ENCODE measurements around the gene CCDC177. TPM values are rescaled to one million over a fixed set of nuclear protein-coding genes. Genes with fewer than 3 reads are reported as not detected.
A peak's percentile ranks its signal among the peaks of the same experiment; 100 is the strongest.

CCDC177 gene
- total and polyA plus RNA-seq, 7 experiments from 2014 or later: not detected

- intact Hi-C loops (cut with micrococcal nuclease): no loop called here
- ChIA-PET POLR2A (no interaction called here), CTCF (no interaction called here)
- H3K9me3 ChIP-seq (ENCODE audit: control insufficient read depth in 2 of 3, low read length in 3 of 3): no peaks in the 10 kb centered on the region
- no peak overlapping the region for H3K4me3 ChIP-seq (ENCODE audit: low read length)
- peaks cover 0 to 17% (median 0%) of the 10 kb centered on the region in 7 donors for H3K4me1 Mint-ChIP-seq
- no peak overlapping the region for H3K27ac ChIP-seq (ENCODE audit: low read depth, low read length)
- ATAC-seq (peak; percentile 45), DNase-seq (no peak)
- no peak overlapping the region for H3K27ac Mint-ChIP-seq
- H3K4me3 Mint-ChIP-seq: no peak overlapping the region
- H3K9me3 Mint-ChIP-seq: no peaks in the 10 kb centered on the region
- H3K4me1 ChIP-seq (ENCODE audit: control insufficient read depth in 2 of 2, insufficient read depth in 2 of 2, low read length in 2 of 2): no peaks in the 10 kb centered on the region
- no peaks in the 10 kb centered on the region for H3K36me3 Mint-ChIP-seq
- no peaks in the 10 kb centered on the region for H3K36me3 ChIP-seq (ENCODE audit: control insufficient read depth in 2 of 3, insufficient read depth in 3 of 3, low read length in 3 of 3)
- H3K27me3 Mint-ChIP-seq: peaks cover 25 to 47% (median 39%) of the 10 kb centered on the region in 5 donors
- H3K27me3 ChIP-seq (ENCODE audit: control insufficient read depth in 2 of 2, insufficient read depth in 2 of 2, low read length in 2 of 2): peaks cover 0 to 4% of the 10 kb centered on the region in 2 donors
These were observed 34.9 kb downstream of the CCDC177 start for GRCh38 chr14:69539631-69540410.

GRCh38 chr14:69538766-69539165 is 35.9 kb downstream of the CCDC177 start:
- ChIA-PET CTCF (no interaction called here), POLR2A (no interaction called here)
- H3K27ac ChIP-seq (ENCODE audit: low read depth, low read length): no peak overlapping the region
- DNase-seq (no peak), ATAC-seq (no peak)
- Mint-ChIP-seq H3K27ac (no peak overlapping the region), H3K4me3 (no peak overlapping the region), H3K9me3 (no peaks in the 10 kb centered on the region), H3K36me3 (no peaks in the 10 kb centered on the region), H3K27me3 (peaks cover 24 to 46% (median 35%) of the 10 kb centered on the region in 5 donors), H3K4me1 (peaks cover 0 to 8% (median 0%) of the 10 kb centered on the region in 7 donors)
- no peaks in the 10 kb centered on the region for H3K4me1 ChIP-seq (ENCODE audit: control insufficient read depth in 2 of 2, insufficient read depth in 2 of 2, low read length in 2 of 2)
- H3K36me3 ChIP-seq (ENCODE audit: control insufficient read depth in 2 of 3, insufficient read depth in 3 of 3, low read length in 3 of 3): no peaks in the 10 kb centered on the region
- no peak overlapping the region for H3K4me3 ChIP-seq (ENCODE audit: low read length)
- intact Hi-C loops (cut with micrococcal nuclease): no loop called here
- no peaks in the 10 kb centered on the region for H3K9me3 ChIP-seq (ENCODE audit: control insufficient read depth in 2 of 3, low read length in 3 of 3)
- peaks cover 0 to 4% of the 10 kb centered on the region in 2 donors for H3K27me3 ChIP-seq (ENCODE audit: control insufficient read depth in 2 of 2, insufficient read depth in 2 of 2, low read length in 2 of 2)

DNA sequence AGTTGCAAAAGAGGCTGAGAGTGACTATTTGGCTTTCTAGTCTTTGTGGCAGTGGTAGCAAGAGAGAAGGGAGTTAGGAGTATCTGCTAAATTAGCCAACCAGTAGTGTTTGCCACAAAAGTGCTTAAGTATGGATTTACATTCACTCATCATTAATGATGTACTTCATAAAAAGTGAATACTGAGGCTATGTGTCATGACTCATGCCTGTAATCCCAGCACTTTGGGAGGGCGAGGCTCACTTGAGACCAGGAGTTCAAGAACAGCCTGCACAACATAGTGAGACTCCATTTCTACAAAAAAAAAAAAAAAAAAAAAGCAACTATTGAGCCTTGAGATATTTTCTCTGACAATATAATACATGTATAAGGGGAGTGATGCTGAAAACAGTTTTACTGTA is 36.8 kb downstream of the CCDC177 start:
- no peak overlapping the region for H3K4me3 ChIP-seq (ENCODE audit: low read length)
- DNase-seq (no peak), ATAC-seq (no peak)
- H3K4me1 Mint-ChIP-seq: no peaks in the 10 kb centered on the region
- no peaks in the 10 kb centered on the region for H3K4me1 ChIP-seq (ENCODE audit: control insufficient read depth in 2 of 2, insufficient read depth in 2 of 2, low read length in 2 of 2)
- intact Hi-C loops (cut with micrococcal nuclease): no loop called here
- no peaks in the 10 kb centered on the region for H3K9me3 ChIP-seq (ENCODE audit: control insufficient read depth in 2 of 3, low read length in 3 of 3)
- H3K9me3 Mint-ChIP-seq: no peaks in the 10 kb centered on the region
- H3K4me3 Mint-ChIP-seq: no peak overlapping the region
- H3K36me3 ChIP-seq (ENCODE audit: control insufficient read depth in 2 of 3, insufficient read depth in 3 of 3, low read length in 3 of 3): no peaks in the 10 kb centered on the region
- ChIA-PET CTCF (no interaction called here), POLR2A (no interaction called here)
- peaks cover 0 to 4% of the 10 kb centered on the region in 2 donors for H3K27me3 ChIP-seq (ENCODE audit: control insufficient read depth in 2 of 2, insufficient read depth in 2 of 2, low read length in 2 of 2)
- H3K27ac ChIP-seq (ENCODE audit: low read depth, low read length): no peak overlapping the region
- peaks cover 25 to 46% (median 40%) of the 10 kb centered on the region in 5 donors for H3K27me3 Mint-ChIP-seq
- no peaks in the 10 kb centered on the region for H3K36me3 Mint-ChIP-seq
- H3K27ac Mint-ChIP-seq: no peak overlapping the region

DNA sequence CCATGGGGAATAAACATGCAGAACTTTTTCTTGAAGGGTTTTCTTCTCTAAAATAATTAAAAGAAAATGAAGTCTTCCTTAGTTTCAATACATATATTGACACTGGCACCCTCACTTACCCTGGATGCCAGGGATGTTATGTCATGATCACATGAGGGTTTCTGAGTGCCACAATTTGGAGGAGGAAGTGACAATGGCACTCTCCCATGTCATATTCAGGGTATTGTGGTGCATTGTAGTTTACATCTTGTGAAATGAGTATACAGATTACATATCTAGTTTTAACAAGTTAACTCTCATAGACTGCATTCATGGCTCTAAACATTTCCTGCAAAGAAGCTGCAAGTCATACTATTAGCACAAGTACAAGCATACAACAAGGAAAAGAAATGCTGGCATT is 37.7 kb downstream of the CCDC177 start:
- Histone ChIP-seq H3K27me3 (ENCODE audit: control insufficient read depth in 2 of 2, insufficient read depth in 2 of 2, low read length in 2 of 2) (peaks cover 0 to 4% of the 10 kb centered on the region in 2 donors), H3K4me3 (ENCODE audit: low read length) (no peak overlapping the region), H3K4me1 (ENCODE audit: control insufficient read depth in 2 of 2, insufficient read depth in 2 of 2, low read length in 2 of 2) (no peaks in the 10 kb centered on the region), H3K27ac (ENCODE audit: low read depth, low read length) (no peak overlapping the region), H3K9me3 (ENCODE audit: control insufficient read depth in 2 of 3, low read length in 3 of 3) (no peaks in the 10 kb centered on the region), H3K36me3 (ENCODE audit: control insufficient read depth in 2 of 3, insufficient read depth in 3 of 3, low read length in 3 of 3) (no peaks in the 10 kb centered on the region)
- no peaks in the 10 kb centered on the region for H3K4me1 Mint-ChIP-seq
- intact Hi-C loops (cut with micrococcal nuclease): no loop called here
- no peak overlapping the region for H3K27ac Mint-ChIP-seq
- CTCF ChIA-PET: interaction anchor here (0.5 kb wide), 1 partner anchor 185 kb away, joined by 5 read pairs; no protein-coding TSS in a partner anchor
- H3K27me3 Mint-ChIP-seq: peaks cover 25 to 48% (median 35%) of the 10 kb centered on the region in 5 donors
- no peak for DNase-seq
- no peak overlapping the region for H3K4me3 Mint-ChIP-seq
- no peaks in the 10 kb centered on the region for H3K9me3 Mint-ChIP-seq
- ATAC-seq: peak; percentile 60
- H3K36me3 Mint-ChIP-seq: no peaks in the 10 kb centered on the region
- POLR2A ChIA-PET: no interaction called here

GRCh38 chr14:69535230-69535848 is 39.3 kb downstream of the CCDC177 start:
- intact Hi-C loops (cut with micrococcal nuclease): no loop called here
- Histone ChIP-seq H3K36me3 (ENCODE audit: control insufficient read depth in 2 of 3, insufficient read depth in 3 of 3, low read length in 3 of 3) (no peaks in the 10 kb centered on the region), H3K9me3 (ENCODE audit: control insufficient read depth in 2 of 3, low read length in 3 of 3) (no peaks in the 10 kb centered on the region), H3K4me3 (ENCODE audit: low read length) (no peak overlapping the region), H3K4me1 (ENCODE audit: control insufficient read depth in 2 of 2, insufficient read depth in 2 of 2, low read length in 2 of 2) (no peaks in the 10 kb centered on the region), H3K27me3 (ENCODE audit: control insufficient read depth in 2 of 2, insufficient read depth in 2 of 2, low read length in 2 of 2) (peaks cover 0 to 4% of the 10 kb centered on the region in 2 donors), H3K27ac (ENCODE audit: low read depth, low read length) (no peak overlapping the region)
- Mint-ChIP-seq H3K9me3 (no peaks in the 10 kb centered on the region), H3K27me3 (peaks cover 28 to 53% (median 37%) of the 10 kb centered on the region in 5 donors), H3K36me3 (no peaks in the 10 kb centered on the region), H3K4me1 (no peaks in the 10 kb centered on the region), H3K4me3 (no peak overlapping the region), H3K27ac (no peak overlapping the region)
- ChIA-PET POLR2A (no interaction called here), CTCF (interaction anchor here (0.6 kb wide), 1 partner anchor 66 kb away, joined by 3 read pairs; no protein-coding TSS in a partner anchor)
- ATAC-seq (no peak), DNase-seq (peak in 1 of 9 donors; percentile 10)

DNA sequence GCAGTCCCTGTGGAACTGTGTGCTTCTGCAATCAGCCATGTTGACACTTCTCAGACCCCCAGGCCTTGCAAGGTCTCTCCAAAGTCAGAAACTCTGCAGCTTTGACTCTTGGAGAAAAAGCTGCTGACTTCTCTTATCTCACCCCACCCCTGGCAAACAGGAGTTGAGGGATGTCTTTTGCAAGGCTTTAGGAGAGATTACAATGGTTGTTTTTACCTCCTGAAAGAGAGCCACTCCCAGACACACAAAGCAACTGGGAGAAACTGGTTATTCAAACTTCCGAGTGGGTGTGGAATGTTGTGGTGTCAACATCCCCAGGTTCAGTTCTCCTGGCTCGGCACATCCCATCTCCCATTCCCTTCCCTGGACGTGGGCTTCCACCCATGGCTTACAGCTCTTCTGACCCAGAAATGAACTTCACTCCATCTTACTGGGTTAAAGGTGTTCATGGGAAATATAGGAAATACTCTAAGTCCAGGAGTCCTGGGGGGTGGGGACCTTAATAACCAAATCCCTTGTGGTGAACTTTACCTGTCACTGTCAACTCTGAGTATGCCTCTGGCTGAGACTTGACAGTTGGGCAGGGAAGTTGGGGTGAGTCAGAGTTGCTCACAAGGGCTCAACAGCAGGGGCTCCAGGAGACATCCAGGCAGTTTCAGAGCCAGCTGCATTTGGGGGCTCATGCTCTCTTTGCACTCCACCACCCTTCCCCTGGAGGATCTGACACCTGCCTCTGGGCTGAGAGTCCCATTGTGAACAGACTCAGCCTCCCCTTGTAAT is 41.9 kb downstream of the CCDC177 start:
- DNase-seq (peak in 1 of 9 donors; percentile 9), ATAC-seq (no peak)
- H3K9me3 Mint-ChIP-seq: no peaks in the 10 kb centered on the region
- POLR2A ChIA-PET: no interaction called here
- no peak overlapping the region for H3K4me3 ChIP-seq (ENCODE audit: low read length)
- H3K36me3 ChIP-seq (ENCODE audit: control insufficient read depth in 2 of 3, insufficient read depth in 3 of 3, low read length in 3 of 3): no peaks in the 10 kb centered on the region
- CTCF ChIA-PET: no interaction called here
- no peaks in the 10 kb centered on the region for H3K9me3 ChIP-seq (ENCODE audit: control insufficient read depth in 2 of 3, low read length in 3 of 3)
- no peak overlapping the region for H3K4me3 Mint-ChIP-seq
- no peak overlapping the region for H3K27ac Mint-ChIP-seq
- no peaks in the 10 kb centered on the region for H3K4me1 ChIP-seq (ENCODE audit: control insufficient read depth in 2 of 2, insufficient read depth in 2 of 2, low read length in 2 of 2)
- intact Hi-C loops (cut with micrococcal nuclease): no loop called here
- H3K27ac ChIP-seq (ENCODE audit: low read depth, low read length): no peak overlapping the region
- no peaks in the 10 kb centered on the region for H3K27me3 ChIP-seq (ENCODE audit: control insufficient read depth in 2 of 2, insufficient read depth in 2 of 2, low read length in 2 of 2)
- peaks cover 25 to 48% (median 29%) of the 10 kb centered on the region in 5 donors for H3K27me3 Mint-ChIP-seq
- no peaks in the 10 kb centered on the region for H3K36me3 Mint-ChIP-seq
- no peaks in the 10 kb centered on the region for H3K4me1 Mint-ChIP-seq

All from naive thymus-derived CD4-positive, alpha-beta T cell (primary cell).